Measurements from ENCODE around the gene BAIAP2. TPM values are rescaled to one million over a fixed set of nuclear protein-coding genes. Genes with fewer than 3 reads are reported as not detected.
A peak's percentile ranks its signal among the peaks of the same experiment; 100 is the strongest.

BAIAP2 gene
- total RNA-seq, 1 donor from 2014 or later = 113 TPM

- H3K27ac ChIP-seq = peak overlapping the region; percentile 24
- H3K4me3 ChIP-seq = no peak overlapping the region
- H3K27me3 ChIP-seq = no peaks in the 10 kb centered on the region
- no peaks in the 10 kb centered on the region for H3K36me3 ChIP-seq
- no peak for TF ChIP-seq POLR2AphosphoS5 (IDR thresholded peaks at IDR 0.05; ENCODE audit: insufficient read depth in 1 of 2, low read depth in 1 of 2)
- TF ChIP-seq CTCF (IDR thresholded peaks at IDR 0.05) = no peak
- TF ChIP-seq POLR2A (IDR thresholded peaks at IDR 0.05) = no peak
- intact Hi-C loops (cut with DNase I) = no loop called here
- peaks cover 54% of the 10 kb centered on the region for H3K4me1 ChIP-seq
- no peaks in the 10 kb centered on the region for H3K9me3 ChIP-seq
- no peak for DNase-seq (ENCODE audit: extremely low spot score in 2 of 2)
Measured at GRCh38 chr17:81067391-81067811, 32.5 kb downstream of the BAIAP2 start.

GRCh38 chr17:81068411-81069134 lies 33.6 kb downstream of the BAIAP2 start:
- no peaks in the 10 kb centered on the region for H3K36me3 ChIP-seq
- TF ChIP-seq POLR2A (IDR thresholded peaks at IDR 0.05) (no peak), CTCF (IDR thresholded peaks at IDR 0.05) (no peak), POLR2AphosphoS5 (IDR thresholded peaks at IDR 0.05; ENCODE audit: insufficient read depth in 1 of 2, low read depth in 1 of 2) (no peak)
- DNase-seq (ENCODE audit: extremely low spot score in 2 of 2) = no peak
- H3K27ac ChIP-seq = no peak overlapping the region
- no peak overlapping the region for H3K4me3 ChIP-seq
- no peaks in the 10 kb centered on the region for H3K9me3 ChIP-seq
- intact Hi-C loops (cut with DNase I) = no loop called here
- no peaks in the 10 kb centered on the region for H3K27me3 ChIP-seq
- H3K4me1 ChIP-seq = peaks cover 44% of the 10 kb centered on the region

GRCh38 chr17:81069135-81069645 lies 34.2 kb downstream of the BAIAP2 start:
- H3K4me1 ChIP-seq = peaks cover 39% of the 10 kb centered on the region
- intact Hi-C loops (cut with DNase I) = no loop called here
- TF ChIP-seq POLR2A (IDR thresholded peaks at IDR 0.05) = no peak

GRCh38 chr17:81070541-81071246 lies 35.7 kb downstream of the BAIAP2 start:
- H3K4me3 ChIP-seq = no peak overlapping the region
- TF ChIP-seq POLR2AphosphoS5 (IDR thresholded peaks at IDR 0.05; ENCODE audit: insufficient read depth in 1 of 2, low read depth in 1 of 2) (no peak), POLR2A (IDR thresholded peaks at IDR 0.05) (no peak), CTCF (IDR thresholded peaks at IDR 0.05) (no peak)
- no peaks in the 10 kb centered on the region for H3K36me3 ChIP-seq
- H3K9me3 ChIP-seq = no peaks in the 10 kb centered on the region
- H3K27ac ChIP-seq = no peak overlapping the region
- DNase-seq (ENCODE audit: extremely low spot score in 2 of 2) = no peak
- H3K27me3 ChIP-seq = no peaks in the 10 kb centered on the region
- peaks cover 40% of the 10 kb centered on the region for H3K4me1 ChIP-seq
- intact Hi-C loops (cut with DNase I) = no loop called here

More at GRCh38 chr17:81069135-81069645, 34.2 kb downstream of the BAIAP2 start:
- Histone ChIP-seq H3K9me3 (no peaks in the 10 kb centered on the region), H3K27ac (no peak overlapping the region), H3K27me3 (no peaks in the 10 kb centered on the region), H3K36me3 (no peaks in the 10 kb centered on the region), H3K4me3 (no peak overlapping the region)
- no peak for DNase-seq (ENCODE audit: extremely low spot score in 2 of 2)

- Histone ChIP-seq H3K4me1 (peaks cover 30% of the 10 kb centered on the region), H3K27ac (no peak overlapping the region), H3K4me3 (no peak overlapping the region), H3K27me3 (no peaks in the 10 kb centered on the region), H3K9me3 (no peaks in the 10 kb centered on the region), H3K36me3 (no peaks in the 10 kb centered on the region)
- no peak for TF ChIP-seq POLR2AphosphoS5 (IDR thresholded peaks at IDR 0.05; ENCODE audit: insufficient read depth in 1 of 2, low read depth in 1 of 2)
- no peak for TF ChIP-seq POLR2A (IDR thresholded peaks at IDR 0.05)
- TF ChIP-seq CTCF (IDR thresholded peaks at IDR 0.05) = no peak
- intact Hi-C loops (cut with DNase I) = no loop called here
- DNase-seq (ENCODE audit: extremely low spot score in 2 of 2) = no peak
Measured at GRCh38 chr17:81071761-81072741, 37.1 kb downstream of the BAIAP2 start.
